DMS 273 treated with DMSO at 0.1 percent for 48 hours (cell line): ENCODE measurements around the gene CD55.

Source experiments
- DNase-seq: peaks from one replicate; lab custom pipeline; 2025; lab: John Stamatoyannopoulos, UW

Gene CD55

GRCh38 chr1:207362962-207363860 lies 41.7 kb downstream of the CD55 start:
- no peak for DNase-seq

- no peak for DNase-seq
Observed at GRCh38 chr1:207363871-207364270, 42.4 kb downstream of the CD55 start.

GRCh38 chr1:207364614-207365013 lies 43.1 kb downstream of the CD55 start:
- DNase-seq, result no peak

GRCh38 chr1:207365063-207365462 lies 43.6 kb downstream of the CD55 start:
- no peak for DNase-seq

- DNase-seq, result no peak
Observed at GRCh38 chr1:207366022-207366421, 44.5 kb downstream of the CD55 start.

GRCh38 chr1:207388721-207389120 lies 67.2 kb downstream of the CD55 start:
- DNase-seq, result no peak

- DNase-seq, result no peak
Observed at GRCh38 chr1:207389728-207390464, 68.4 kb downstream of the CD55 start.

GRCh38 chr1:207393610-207394009 lies 72.1 kb downstream of the CD55 start:
- no peak for DNase-seq

GRCh38 chr1:207396168-207396746 lies 74.8 kb downstream of the CD55 start:
- DNase-seq, result no peak

GRCh38 chr1:207397525-207397926 lies 76.0 kb downstream of the CD55 start:
- DNase-seq, result no peak

GRCh38 chr1:207398986-207399385 lies 77.5 kb downstream of the CD55 start:
- no peak for DNase-seq

GRCh38 chr1:207401578-207401977 lies 80.1 kb downstream of the CD55 start:
- no peak for DNase-seq

GRCh38 chr1:207402744-207403143 lies 81.3 kb downstream of the CD55 start:
- DNase-seq, result no peak

- DNase-seq, result peak; percentile 60
Observed at GRCh38 chr1:207404849-207405525, 83.5 kb downstream of the CD55 start.

- DNase-seq, result no peak
Observed at GRCh38 chr1:207405814-207406213, 84.3 kb downstream of the CD55 start.

GRCh38 chr1:207407655-207408260 lies 86.3 kb downstream of the CD55 start:
- DNase-seq, result no peak
